Stimulated activated effector memory CD8-positive, alpha-beta T cell treated with anti-CD3 and anti-CD28 coated beads, Interleukin-12 subunit alpha, Interleukin-12 subunit beta, amount 100 ng/mL, for 72 hours (primary cell): ENCODE results near the gene KTN1.

Experiments
- ATAC-seq: fragments of 150-1000 bp; cut with Tn5 transposase; 2 replicates; pipeline ENCODE4 v1.10.0; 2021
- DNase-seq, 2 donors: peaks; one replicate each; pipeline ENCODE4 v3.0.0; 2021 to 2022; ENCODE audit warnings: low spot score in 2 of 2
- H3K27ac Mint-ChIP-seq: one replicate; pipeline ENCODE4 v1.8.0; 2022; ENCODE audit warnings: mild to moderate bottlenecking, mixed read lengths
- H3K36me3 Mint-ChIP-seq: one replicate; pipeline ENCODE4 v1.8.0; 2022; ENCODE audit warnings: mild to moderate bottlenecking, mixed read lengths
- H3K4me1 Mint-ChIP-seq: one replicate; pipeline ENCODE4 v1.8.0; 2022; ENCODE audit warnings: mixed read lengths
- H3K4me3 Mint-ChIP-seq: one replicate; pipeline ENCODE4 v1.8.0; 2022; ENCODE audit warnings: mild to moderate bottlenecking, mixed read lengths
- H3K9me3 Mint-ChIP-seq: one replicate; pipeline ENCODE4 v1.8.0; 2022; ENCODE audit warnings: mixed read lengths

Gene KTN1, protein sequence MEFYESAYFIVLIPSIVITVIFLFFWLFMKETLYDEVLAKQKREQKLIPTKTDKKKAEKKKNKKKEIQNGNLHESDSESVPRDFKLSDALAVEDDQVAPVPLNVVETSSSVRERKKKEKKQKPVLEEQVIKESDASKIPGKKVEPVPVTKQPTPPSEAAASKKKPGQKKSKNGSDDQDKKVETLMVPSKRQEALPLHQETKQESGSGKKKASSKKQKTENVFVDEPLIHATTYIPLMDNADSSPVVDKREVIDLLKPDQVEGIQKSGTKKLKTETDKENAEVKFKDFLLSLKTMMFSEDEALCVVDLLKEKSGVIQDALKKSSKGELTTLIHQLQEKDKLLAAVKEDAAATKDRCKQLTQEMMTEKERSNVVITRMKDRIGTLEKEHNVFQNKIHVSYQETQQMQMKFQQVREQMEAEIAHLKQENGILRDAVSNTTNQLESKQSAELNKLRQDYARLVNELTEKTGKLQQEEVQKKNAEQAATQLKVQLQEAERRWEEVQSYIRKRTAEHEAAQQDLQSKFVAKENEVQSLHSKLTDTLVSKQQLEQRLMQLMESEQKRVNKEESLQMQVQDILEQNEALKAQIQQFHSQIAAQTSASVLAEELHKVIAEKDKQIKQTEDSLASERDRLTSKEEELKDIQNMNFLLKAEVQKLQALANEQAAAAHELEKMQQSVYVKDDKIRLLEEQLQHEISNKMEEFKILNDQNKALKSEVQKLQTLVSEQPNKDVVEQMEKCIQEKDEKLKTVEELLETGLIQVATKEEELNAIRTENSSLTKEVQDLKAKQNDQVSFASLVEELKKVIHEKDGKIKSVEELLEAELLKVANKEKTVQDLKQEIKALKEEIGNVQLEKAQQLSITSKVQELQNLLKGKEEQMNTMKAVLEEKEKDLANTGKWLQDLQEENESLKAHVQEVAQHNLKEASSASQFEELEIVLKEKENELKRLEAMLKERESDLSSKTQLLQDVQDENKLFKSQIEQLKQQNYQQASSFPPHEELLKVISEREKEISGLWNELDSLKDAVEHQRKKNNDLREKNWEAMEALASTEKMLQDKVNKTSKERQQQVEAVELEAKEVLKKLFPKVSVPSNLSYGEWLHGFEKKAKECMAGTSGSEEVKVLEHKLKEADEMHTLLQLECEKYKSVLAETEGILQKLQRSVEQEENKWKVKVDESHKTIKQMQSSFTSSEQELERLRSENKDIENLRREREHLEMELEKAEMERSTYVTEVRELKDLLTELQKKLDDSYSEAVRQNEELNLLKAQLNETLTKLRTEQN (N-terminal part only)

GRCh38 chr14:55579724-55580469 is at the start of gene KTN1:
Gene KTN1 (plus strand): TSS chr14:55580207. CDS start chr14:55612049, 31,842 bp downstream.
- no peaks in the 10 kb centered on the region for H3K36me3 Mint-ChIP-seq

GRCh38 chr14:55530464-55530863 is 49.5 kb upstream of the KTN1 start:
- ATAC-seq (no peak), DNase-seq (no peak)
- Mint-ChIP-seq H3K9me3 (no peaks in the 10 kb centered on the region), H3K4me1 (no peaks in the 10 kb centered on the region), H3K4me3 (no peak overlapping the region), H3K36me3 (no peaks in the 10 kb centered on the region), H3K27ac (no peak overlapping the region)

More at GRCh38 chr14:55579724-55580469, at the start of gene KTN1:
- DNase-seq (peak; percentile 77 to 88), ATAC-seq (peak; percentile 93)
- peak within 1 kb of the TSS; percentile 92 for H3K27ac Mint-ChIP-seq
- peaks cover 19% of the 10 kb centered on the region for H3K4me1 Mint-ChIP-seq
- H3K9me3 Mint-ChIP-seq: no peaks in the 10 kb centered on the region
- peak within 1 kb of the TSS; percentile 86 for H3K4me3 Mint-ChIP-seq

- H3K27ac Mint-ChIP-seq: no peak overlapping the region
- peaks cover 4% of the 10 kb centered on the region for H3K9me3 Mint-ChIP-seq
- no peaks in the 10 kb centered on the region for H3K4me1 Mint-ChIP-seq
These were observed 47.2 kb upstream of the KTN1 start for GRCh38 chr14:55532645-55533344.

DNA sequence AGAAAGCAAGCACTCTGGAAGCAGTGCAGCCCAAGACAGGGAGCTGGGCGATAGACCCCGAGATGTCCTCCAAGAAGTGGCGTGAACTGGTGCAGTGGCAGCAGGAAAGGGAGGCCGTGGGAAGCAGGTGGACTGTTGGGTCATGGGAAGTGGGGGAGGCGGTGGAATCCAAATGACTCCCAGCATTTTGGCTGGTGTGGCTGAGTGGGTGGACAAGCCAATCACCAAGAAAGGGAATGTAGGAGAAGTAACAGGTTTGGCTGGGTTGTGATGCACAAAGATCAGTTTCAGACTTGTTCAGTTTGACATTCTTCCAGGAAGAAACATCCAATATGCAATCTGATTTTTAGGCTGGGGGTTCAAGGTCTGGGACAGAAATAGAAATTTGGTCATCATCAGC is 46.0 kb upstream of the KTN1 start:
- Mint-ChIP-seq H3K27ac (no peak overlapping the region), H3K9me3 (peaks cover 4% of the 10 kb centered on the region), H3K4me1 (no peaks in the 10 kb centered on the region), H3K36me3 (no peaks in the 10 kb centered on the region), H3K4me3 (no peak overlapping the region)
- DNase-seq: no peak
- no peak for ATAC-seq

More at GRCh38 chr14:55532645-55533344, 47.2 kb upstream of the KTN1 start:
- H3K36me3 Mint-ChIP-seq: no peaks in the 10 kb centered on the region
- no peak overlapping the region for H3K4me3 Mint-ChIP-seq
- ATAC-seq (no peak), DNase-seq (no peak)

GRCh38 chr14:55535516-55536203 is 44.3 kb upstream of the KTN1 start:
- ATAC-seq (no peak), DNase-seq (no peak)
- H3K27ac Mint-ChIP-seq: no peak overlapping the region
- no peak overlapping the region for H3K4me3 Mint-ChIP-seq
- peaks cover 4% of the 10 kb centered on the region for H3K9me3 Mint-ChIP-seq
- H3K36me3 Mint-ChIP-seq: no peaks in the 10 kb centered on the region
- no peaks in the 10 kb centered on the region for H3K4me1 Mint-ChIP-seq

DNA sequence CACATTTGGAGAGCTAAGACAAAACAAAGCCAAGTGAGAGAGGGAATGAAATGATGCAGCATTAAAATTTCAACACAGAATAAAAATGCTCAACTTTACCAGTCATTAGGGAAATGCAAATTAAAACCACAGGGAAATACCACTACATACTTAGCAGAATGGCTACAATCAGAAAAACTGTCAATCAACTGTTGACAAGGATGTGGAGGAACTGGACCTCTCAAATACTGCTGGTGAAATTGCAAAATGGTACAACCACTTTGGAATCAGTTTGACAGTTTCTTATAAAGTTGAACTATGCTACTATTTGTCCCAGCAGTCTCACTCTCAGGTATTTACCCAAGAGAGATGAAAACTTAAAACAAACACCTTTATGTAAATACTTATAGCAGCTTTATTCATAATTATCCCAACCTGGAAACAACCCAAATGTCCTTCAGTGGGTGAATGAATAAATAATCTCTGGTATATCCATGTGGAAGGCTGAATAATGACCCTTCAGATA is 43.8 kb upstream of the KTN1 start:
- H3K27ac Mint-ChIP-seq: no peak overlapping the region
- H3K9me3 Mint-ChIP-seq: peaks cover 4% of the 10 kb centered on the region
- no peaks in the 10 kb centered on the region for H3K36me3 Mint-ChIP-seq
- ATAC-seq (no peak), DNase-seq (no peak)
- H3K4me1 Mint-ChIP-seq: no peaks in the 10 kb centered on the region
- H3K4me3 Mint-ChIP-seq: no peak overlapping the region

GRCh38 chr14:55537782-55538181 is 42.2 kb upstream of the KTN1 start:
- no peaks in the 10 kb centered on the region for H3K36me3 Mint-ChIP-seq
- no peak overlapping the region for H3K4me3 Mint-ChIP-seq
- ATAC-seq (no peak), DNase-seq (no peak)
- peaks cover 4% of the 10 kb centered on the region for H3K9me3 Mint-ChIP-seq
- H3K27ac Mint-ChIP-seq: no peak overlapping the region
- no peaks in the 10 kb centered on the region for H3K4me1 Mint-ChIP-seq

DNA sequence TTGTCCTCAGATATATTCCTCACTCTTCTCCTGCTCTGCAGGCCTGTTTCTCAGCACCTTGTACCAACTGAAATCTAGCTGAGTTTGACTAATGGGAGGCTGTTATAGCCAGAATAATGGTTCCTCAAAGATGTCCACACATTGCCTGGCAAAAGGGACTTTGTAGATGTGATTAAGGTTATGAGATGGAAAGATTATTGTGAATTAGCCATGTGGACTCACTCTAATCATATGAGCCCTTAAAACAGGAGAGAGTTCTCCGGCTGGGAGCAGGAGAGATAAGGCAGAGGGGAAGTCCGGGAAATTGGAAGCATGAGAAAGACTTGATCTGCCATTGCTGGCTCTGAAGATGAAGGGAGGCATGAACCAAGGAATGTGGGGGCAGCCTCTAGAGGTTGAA is 40.0 kb upstream of the KTN1 start:
- Mint-ChIP-seq H3K27ac (no peak overlapping the region), H3K4me1 (no peaks in the 10 kb centered on the region), H3K36me3 (no peaks in the 10 kb centered on the region), H3K9me3 (peaks cover 4% of the 10 kb centered on the region), H3K4me3 (no peak overlapping the region)
- DNase-seq (no peak), ATAC-seq (no peak)

DNA sequence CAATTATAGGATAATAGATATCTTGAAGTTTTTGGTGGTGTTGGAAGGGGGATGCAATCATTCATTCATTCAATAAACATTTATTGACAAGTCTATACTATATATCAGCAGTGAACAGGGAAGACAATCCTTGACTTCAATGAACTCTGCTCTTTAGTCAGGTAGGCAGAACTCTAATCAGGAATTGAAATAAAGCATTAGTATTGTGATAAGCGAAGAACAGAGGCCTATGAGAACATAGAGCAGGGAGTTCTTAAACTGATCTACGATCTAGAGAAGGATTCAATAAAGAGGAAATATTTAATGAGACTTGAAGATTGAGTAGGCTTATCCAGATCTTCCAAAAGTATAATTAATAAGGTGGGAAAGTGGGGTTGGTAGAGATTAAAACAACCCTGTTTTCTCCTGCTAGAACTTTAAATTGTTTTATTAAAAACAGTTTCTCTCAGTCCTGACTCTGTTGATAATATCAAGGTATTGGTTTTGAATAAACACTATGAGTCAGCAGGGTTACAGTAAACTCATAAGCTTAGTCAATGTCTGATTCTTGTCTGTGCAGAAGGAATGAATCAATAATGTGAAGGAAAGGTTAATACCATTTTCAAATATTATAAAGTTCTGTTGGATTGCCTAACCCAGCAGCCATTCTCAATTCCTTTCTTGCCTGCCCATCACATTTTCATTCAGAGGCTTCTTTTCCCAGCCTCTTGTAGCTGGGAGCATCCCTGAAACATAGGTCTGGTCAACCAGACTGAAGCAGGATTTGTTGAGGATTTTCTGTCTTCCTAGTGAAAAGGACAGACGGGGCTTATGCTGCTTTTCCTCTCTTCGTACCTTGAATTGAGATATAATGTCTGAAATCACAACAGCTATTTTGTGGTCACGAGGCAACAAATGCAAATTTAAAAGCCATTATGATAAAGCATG is 38.9 kb upstream of the KTN1 start:
- H3K9me3 Mint-ChIP-seq: peaks cover 4% of the 10 kb centered on the region
- no peak overlapping the region for H3K4me3 Mint-ChIP-seq
- H3K27ac Mint-ChIP-seq: no peak overlapping the region
- no peaks in the 10 kb centered on the region for H3K4me1 Mint-ChIP-seq
- H3K36me3 Mint-ChIP-seq: no peaks in the 10 kb centered on the region
- DNase-seq (no peak), ATAC-seq (peak; percentile 65)

- Mint-ChIP-seq H3K36me3 (no peaks in the 10 kb centered on the region), H3K4me1 (no peaks in the 10 kb centered on the region), H3K9me3 (no peaks in the 10 kb centered on the region), H3K27ac (no peak overlapping the region), H3K4me3 (no peak overlapping the region)
- ATAC-seq: no peak
- DNase-seq: no peak
These were observed 34.2 kb upstream of the KTN1 start for GRCh38 chr14:55545779-55546178.

DNA sequence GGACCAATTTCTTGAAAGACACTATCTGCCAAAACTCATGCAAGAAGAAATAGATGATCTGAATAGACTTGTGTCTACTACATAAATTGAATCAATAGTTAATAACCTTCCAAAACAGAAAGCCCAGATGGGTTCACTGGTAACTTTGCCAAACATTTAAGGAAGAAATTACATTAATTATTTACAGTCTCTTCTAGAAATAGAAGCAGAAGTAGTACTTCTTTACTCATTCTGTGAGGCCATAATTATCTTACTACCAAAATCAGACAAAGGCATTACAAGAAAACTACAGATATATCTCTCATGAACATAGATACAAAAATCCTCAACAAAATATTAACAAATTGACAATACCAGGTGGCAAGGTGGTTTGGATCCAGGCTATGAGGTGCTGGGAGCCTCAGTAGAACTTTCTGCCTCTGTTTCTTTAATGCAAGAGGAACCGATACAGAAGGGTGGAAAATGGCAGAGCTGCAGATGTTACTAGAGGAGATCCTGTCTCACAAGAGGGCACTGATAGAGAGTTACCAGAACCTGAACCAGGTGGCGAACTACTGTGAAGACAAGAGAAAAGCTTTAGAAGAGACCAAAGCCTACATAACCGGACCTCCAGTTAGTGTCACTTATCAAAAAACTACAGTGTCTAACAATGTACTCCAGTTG is 33.7 kb upstream of the KTN1 start:
- no peak for DNase-seq

DNA sequence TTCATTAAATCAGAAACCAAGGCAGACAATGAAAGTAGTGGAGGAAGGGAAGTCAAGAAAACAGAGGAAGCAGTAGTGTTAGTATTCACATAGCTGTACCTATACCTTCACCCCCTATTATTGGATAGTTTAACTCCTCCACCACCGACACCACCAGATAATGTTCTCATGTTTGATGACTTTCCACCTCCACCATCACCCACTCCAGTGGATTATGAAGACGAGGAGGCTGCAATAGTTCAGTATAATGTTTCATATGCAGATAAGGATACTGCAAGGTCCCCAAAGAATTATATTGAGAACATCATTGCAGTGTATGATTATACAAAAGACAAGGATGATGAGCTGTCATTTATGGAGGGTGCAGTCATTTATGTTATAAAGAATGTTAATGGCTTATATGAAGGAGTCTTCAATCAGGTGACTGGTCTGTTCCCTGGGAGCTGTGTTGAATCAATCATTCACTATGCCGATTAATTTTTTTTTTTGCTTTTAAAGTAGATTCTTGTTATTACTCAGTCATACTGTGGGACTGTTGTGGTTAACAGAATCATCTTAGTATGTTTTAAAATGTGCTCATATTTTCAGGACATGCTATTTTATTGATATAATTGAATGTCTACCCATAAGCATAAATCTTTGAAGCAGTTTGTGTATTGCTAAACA is 32.2 kb upstream of the KTN1 start:
- no peaks in the 10 kb centered on the region for H3K4me1 Mint-ChIP-seq
- no peaks in the 10 kb centered on the region for H3K9me3 Mint-ChIP-seq
- no peak overlapping the region for H3K27ac Mint-ChIP-seq
- ATAC-seq (peak; percentile 65), DNase-seq (no peak)
- H3K4me3 Mint-ChIP-seq: no peak overlapping the region
- H3K36me3 Mint-ChIP-seq: no peaks in the 10 kb centered on the region

More for the DNA sequence above, 33.7 kb upstream of the KTN1 start:
- Mint-ChIP-seq H3K27ac (no peak overlapping the region), H3K36me3 (no peaks in the 10 kb centered on the region), H3K9me3 (no peaks in the 10 kb centered on the region), H3K4me3 (no peak overlapping the region), H3K4me1 (no peaks in the 10 kb centered on the region)
- no peak for ATAC-seq
